Transverse colon (tissue), 4 donors: ENCODE measurements around the gene SLC3A2. TPM values are rescaled to one million over a fixed set of nuclear protein-coding genes. Genes with fewer than 3 reads are reported as not detected.

Experiments used
- DNase-seq: peaks from one replicate; pipeline ENCODE4 v3.0.0-alpha.2; 2019
- H3K27ac ChIP-seq, 4 donors: fragments of 200-600 bp; sonication (generic); 2 replicates each; pipeline ENCODE4 v1.5.1; 2016 to 2018; ENCODE audit warnings: inconsistent platforms in 4 of 4
- H3K27me3 ChIP-seq: fragments of 200-600 bp; sonication (generic); 2 replicates; pipeline ENCODE4 v1.5.1; 2017; ENCODE audit warnings: inconsistent platforms
- H3K36me3 ChIP-seq, 4 donors: fragments of 200-600 bp; sonication (generic); 2 replicates each; pipeline ENCODE4 v1.5.1; 2017 to 2019; ENCODE audit warnings: inconsistent platforms in 4 of 4
- H3K4me1 ChIP-seq, 4 donors: fragments of 200-600 bp; sonication (generic); 2 replicates each; pipeline ENCODE4 v1.5.1; 2017 to 2020; ENCODE audit warnings: inconsistent platforms in 4 of 4
- H3K4me3 ChIP-seq, 4 donors: fragments of 200-600 bp; sonication (generic); 1 replicate in 1 of 4; 2 replicates in 3 of 4; pipeline versions ENCODE4 v1.5.1 to v1.6.1; 2017 to 2019; ENCODE audit warnings: inconsistent platforms in 4 of 4
- H3K9me3 ChIP-seq, 2 donors: fragments of 200-600 bp; sonication (generic); 2 replicates each; pipeline ENCODE4 v1.5.1; 2017 to 2019; ENCODE audit warnings: inconsistent platforms in 2 of 2
- CTCF ChIP-seq, 5 experiments: fragments of 200-600 bp in 3 of 5; fragments of 450-650 bp in 2 of 5; sonication (generic) in 3 of 5; IDR thresholded peaks; 1 replicate in 2 of 5; 2 replicates in 3 of 5; pipeline ENCODE4 v1.5.1; 2016 to 2017; ENCODE audit warnings: antibody characterized with exemption in 5 of 5, inconsistent platforms in 3 of 5, mild to moderate bottlenecking in 2 of 5, moderate library complexity in 1 of 5
- EP300 ChIP-seq: sonication (generic); formaldehyde crosslinking; IDR thresholded peaks from one replicate; pipeline ENCODE4 v1.6.1; 2017; ENCODE audit warnings: antibody characterized with exemption, low read depth
- POLR2A ChIP-seq: fragments of 450-650 bp; IDR thresholded peaks from one replicate; pipeline ENCODE4 v1.6.1; 2016; ENCODE audit warnings: antibody characterized with exemption, mild to moderate bottlenecking, moderate library complexity
- POLR2AphosphoS5 ChIP-seq, 3 donors: sonication (generic); formaldehyde crosslinking; IDR thresholded peaks; one replicate each; pipeline ENCODE4 v1.6.1; 2016; ENCODE audit warnings: antibody characterized with exemption in 3 of 3
- WGBS, 2 donors: methylation state at CpG; one replicate each; pipeline ENCODE4 v1.1.5; 2018; ENCODE audit warnings: low coverage in 1 of 2; 5-methylcytosine and 5-hydroxymethylcytosine counted together
- in situ Hi-C, 4 donors: fragments of 200-750 bp; cut with MboI; loops; one replicate each; pipeline versions ENCODE4 v1.15.0 to v1.15.1; 2017; ENCODE audit warnings: low sequenced_read_pairs in 3 of 4, low pct_ligation_motif_present in 1 of 4, low pct_unique_long_range_greater_than_20kb in 1 of 4
- intact Hi-C: fragments of 100-400 bp; cut with DNase I; formaldehyde crosslinking; loops from one replicate; pipeline ENCODE4 v1.15.1; 2023; ENCODE audit warnings: low total_unique reads
- total RNA-seq, 4 donors: library from RNA; depleted of rRNA; stranded (reverse); fragments of >200 nt; gene quantifications; one replicate each; pipeline ENCODE4 v1.1.0, GENCODE V29; 2016

Gene SLC3A2
- total RNA-seq, 4 donors from 2014 or later: 32.4 to 163 (median 129) TPM

GRCh38 chr11:62911137-62912130 is 30.7 kb downstream of the SLC3A2 start:
- Histone ChIP-seq H3K36me3 (no peaks in the 10 kb centered on the region), H3K27ac (no peak overlapping the region), H3K27me3 (no peaks in the 10 kb centered on the region), H3K9me3 (no peaks in the 10 kb centered on the region), H3K4me1 (peaks cover 8 to 14% (median 12%) of the 10 kb centered on the region in 4 donors), H3K4me3 (no peak overlapping the region)
- no peak for DNase-seq
- TF ChIP-seq POLR2AphosphoS5 (IDR thresholded peaks at IDR 0.05) (no peak), CTCF (IDR thresholded peaks at IDR 0.05) (no peak)
- 82 to 85% methylated on average over 10 to 14 of the region's 14 CpGs for WGBS, 2 donors
- in situ Hi-C loops: loop anchor here in 3 of 4 donors (10.0 to 25.0 kb wide), 2 partner anchors 93 to 301 kb away; no protein-coding TSS in a partner anchor
- intact Hi-C loops: no loop called here

- H3K36me3 ChIP-seq: no peaks in the 10 kb centered on the region
- in situ Hi-C loops: loop anchor here in 3 of 4 donors (10.0 to 25.0 kb wide), 2 partner anchors 93 to 300 kb away; no protein-coding TSS in a partner anchor
- peaks cover 8 to 14% (median 12%) of the 10 kb centered on the region in 4 donors for H3K4me1 ChIP-seq
- DNase-seq: no peak
- no peaks in the 10 kb centered on the region for H3K9me3 ChIP-seq
- no peak overlapping the region for H3K4me3 ChIP-seq
- intact Hi-C loops: no loop called here
- H3K27ac ChIP-seq: no peak overlapping the region
- TF ChIP-seq EP300 (no peak), POLR2AphosphoS5 (IDR thresholded peaks at IDR 0.05) (no peak), POLR2A (no peak), CTCF (IDR thresholded peaks at IDR 0.05) (no peak)
- 90 to 100% methylated on average over 2 to 3 of the region's 3 CpGs for WGBS, 2 donors
- no peaks in the 10 kb centered on the region for H3K27me3 ChIP-seq
Observed at GRCh38 chr11:62912268-62912667, 31.6 kb downstream of the SLC3A2 start.

GRCh38 chr11:62914416-62914815 is 33.7 kb downstream of the SLC3A2 start:
- in situ Hi-C loops (loop anchor here in 3 of 4 donors (10.0 to 25.0 kb wide), 2 partner anchors 90 to 298 kb away; no protein-coding TSS in a partner anchor), intact Hi-C loops (no loop called here)
- Histone ChIP-seq H3K4me3 (no peak overlapping the region), H3K27me3 (no peaks in the 10 kb centered on the region), H3K9me3 (no peaks in the 10 kb centered on the region), H3K36me3 (no peaks in the 10 kb centered on the region), H3K27ac (no peak overlapping the region), H3K4me1 (peaks cover under 1 to 5% (median 3%) of the 10 kb centered on the region in 4 donors)
- TF ChIP-seq POLR2A: no peak
- no peak for TF ChIP-seq CTCF (IDR thresholded peaks at IDR 0.05)
- no peak for TF ChIP-seq POLR2AphosphoS5 (IDR thresholded peaks at IDR 0.05)
- no peak for TF ChIP-seq EP300
- no peak for DNase-seq
- 83 to 100% methylated on average over 1 of the region's 1 CpG for WGBS, 2 donors

GRCh38 chr11:62917906-62918502 is 37.3 kb downstream of the SLC3A2 start:
- no peak for TF ChIP-seq POLR2AphosphoS5 (IDR thresholded peaks at IDR 0.05)
- TF ChIP-seq EP300: no peak
- no peak for TF ChIP-seq POLR2A
- no peak for TF ChIP-seq CTCF (IDR thresholded peaks at IDR 0.05)
- Histone ChIP-seq H3K36me3 (no peaks in the 10 kb centered on the region), H3K4me3 (no peak overlapping the region), H3K4me1 (peaks cover 0 to 12% (median 7%) of the 10 kb centered on the region in 4 donors), H3K9me3 (no peaks in the 10 kb centered on the region), H3K27me3 (peaks cover 16% of the 10 kb centered on the region), H3K27ac (no peak overlapping the region)
- intact Hi-C loops: no loop called here
- no peak for DNase-seq
- in situ Hi-C loops: loop anchor here in 3 of 4 donors (10.0 to 25.0 kb wide), 2 partner anchors 87 to 294 kb away; no protein-coding TSS in a partner anchor
- 40 to 89% methylated on average over 1 to 11 of the region's 11 CpGs for WGBS, 2 donors
